Fibroblast of peridontal ligament (primary cell): Measurements from ENCODE around the gene TEAD1.
A peak's percentile ranks its signal among the peaks of the same experiment; 100 is the strongest.

Experiments
- DNase-seq: peaks from one replicate; pipeline ENCODE4 v3.0.0-alpha.2; 2010; ENCODE audit errors: extremely low read depth

The TEAD1 gene

GRCh38 chr11:12764187-12764914 is 90.1 kb downstream of the TEAD1 start:
- DNase-seq = no peak

- DNase-seq = peak; percentile 68
These were observed 91.2 kb downstream of the TEAD1 start for GRCh38 chr11:12765428-12765827.

GRCh38 chr11:12767027-12767426 is 92.8 kb downstream of the TEAD1 start:
- DNase-seq = no peak

- no peak for DNase-seq
These were observed 93.4 kb downstream of the TEAD1 start for GRCh38 chr11:12767577-12767976.

GRCh38 chr11:12768726-12769673 is 94.8 kb downstream of the TEAD1 start:
- DNase-seq = no peak

GRCh38 chr11:12769834-12770345 is 95.7 kb downstream of the TEAD1 start:
- peak; percentile 87 for DNase-seq

- no peak for DNase-seq
These were observed 96.2 kb downstream of the TEAD1 start for GRCh38 chr11:12770435-12770834.

GRCh38 chr11:12770966-12771597 is 96.9 kb downstream of the TEAD1 start:
- no peak for DNase-seq

- DNase-seq = peak; percentile 44
These were observed 97.7 kb downstream of the TEAD1 start for GRCh38 chr11:12771875-12772274.

- DNase-seq = no peak
These were observed 98.1 kb downstream of the TEAD1 start for GRCh38 chr11:12772324-12772723.

GRCh38 chr11:12773591-12773990 is 99.4 kb downstream of the TEAD1 start:
- DNase-seq = no peak

GRCh38 chr11:12775955-12776354 is 101.7 kb downstream of the TEAD1 start:
- DNase-seq = no peak

- peak; percentile 84 for DNase-seq
These were observed 103.1 kb downstream of the TEAD1 start for GRCh38 chr11:12777208-12777874.

- no peak for DNase-seq
These were observed 104.2 kb downstream of the TEAD1 start for GRCh38 chr11:12778240-12778905.

GRCh38 chr11:12783765-12784164 is 109.5 kb downstream of the TEAD1 start:
- no peak for DNase-seq

GRCh38 chr11:12784445-12784844 is 110.2 kb downstream of the TEAD1 start:
- DNase-seq = peak; percentile 43

- DNase-seq = no peak
These were observed 110.8 kb downstream of the TEAD1 start for GRCh38 chr11:12784987-12785386.

GRCh38 chr11:12785901-12786300 is 111.7 kb downstream of the TEAD1 start:
- DNase-seq = no peak

- no peak for DNase-seq
These were observed 112.2 kb downstream of the TEAD1 start for GRCh38 chr11:12786450-12786849.

- DNase-seq = no peak
These were observed 112.7 kb downstream of the TEAD1 start for GRCh38 chr11:12786891-12787290.

- DNase-seq = peak; percentile 73
These were observed 113.6 kb downstream of the TEAD1 start for GRCh38 chr11:12787847-12788246.
